Measurements from ENCODE around the gene COG7. TPM values are rescaled to one million over a fixed set of nuclear protein-coding genes. Genes with fewer than 3 reads are reported as not detected.
"Not testable (repeated sequence)": the region's sequence is repeated elsewhere in the genome, so short reads cannot be mapped to it uniquely, and the experiment has no call there.

The COG7 gene
- total RNA-seq, 1 donor from 2014 or later = 25.9 TPM

DNA sequence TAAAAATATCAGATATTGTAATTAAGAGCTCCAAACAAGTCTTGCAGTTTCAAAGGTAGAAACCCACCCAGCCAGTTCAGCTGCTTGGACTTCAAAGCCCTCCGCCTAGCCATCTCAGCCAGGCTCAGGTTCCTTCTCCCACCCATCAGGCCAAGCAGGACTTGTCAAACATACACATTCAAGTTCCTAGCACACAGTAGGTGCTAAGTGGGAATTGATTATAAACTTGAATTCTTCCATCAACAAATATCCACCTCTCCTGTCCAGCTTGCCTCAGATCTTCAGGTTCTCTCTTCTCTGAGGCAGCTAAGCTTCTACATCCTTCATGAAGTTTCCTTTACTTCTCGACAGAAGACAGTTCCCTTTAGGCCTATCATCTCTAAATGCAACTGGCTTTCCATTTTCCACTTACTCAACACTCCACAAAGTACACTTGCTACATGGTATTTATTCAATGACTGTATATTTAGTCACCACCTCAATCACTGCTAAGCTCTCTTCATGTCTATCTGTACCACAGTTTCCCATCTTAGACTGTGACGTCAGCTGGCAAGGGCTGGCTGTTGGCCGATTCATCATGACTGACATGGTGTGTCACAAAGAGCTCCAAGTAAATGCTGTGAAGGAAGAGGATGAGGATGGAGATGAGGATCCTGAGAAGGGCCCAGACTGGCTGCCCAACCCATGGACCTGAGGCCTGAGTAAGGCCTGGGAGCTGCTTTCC, 13.3 kb upstream of the COG7 start:
- no peak for DNase-seq (ENCODE audit: low spot score in 2 of 2)
- Histone ChIP-seq H3K36me3 (peaks cover 51 to 61% of the 10 kb centered on the region in 2 donors), H3K9me3 (no peaks in the 10 kb centered on the region), H3K27me3 (no peaks in the 10 kb centered on the region), H3K27ac (peak overlapping the region in 1 of 2 donors; percentile 27), H3K4me3 (no peak overlapping the region), H3K4me1 (no peaks in the 10 kb centered on the region)
- intact Hi-C loops (cut with DNase I) = no loop called here
- TF ChIP-seq, protein P1, sequence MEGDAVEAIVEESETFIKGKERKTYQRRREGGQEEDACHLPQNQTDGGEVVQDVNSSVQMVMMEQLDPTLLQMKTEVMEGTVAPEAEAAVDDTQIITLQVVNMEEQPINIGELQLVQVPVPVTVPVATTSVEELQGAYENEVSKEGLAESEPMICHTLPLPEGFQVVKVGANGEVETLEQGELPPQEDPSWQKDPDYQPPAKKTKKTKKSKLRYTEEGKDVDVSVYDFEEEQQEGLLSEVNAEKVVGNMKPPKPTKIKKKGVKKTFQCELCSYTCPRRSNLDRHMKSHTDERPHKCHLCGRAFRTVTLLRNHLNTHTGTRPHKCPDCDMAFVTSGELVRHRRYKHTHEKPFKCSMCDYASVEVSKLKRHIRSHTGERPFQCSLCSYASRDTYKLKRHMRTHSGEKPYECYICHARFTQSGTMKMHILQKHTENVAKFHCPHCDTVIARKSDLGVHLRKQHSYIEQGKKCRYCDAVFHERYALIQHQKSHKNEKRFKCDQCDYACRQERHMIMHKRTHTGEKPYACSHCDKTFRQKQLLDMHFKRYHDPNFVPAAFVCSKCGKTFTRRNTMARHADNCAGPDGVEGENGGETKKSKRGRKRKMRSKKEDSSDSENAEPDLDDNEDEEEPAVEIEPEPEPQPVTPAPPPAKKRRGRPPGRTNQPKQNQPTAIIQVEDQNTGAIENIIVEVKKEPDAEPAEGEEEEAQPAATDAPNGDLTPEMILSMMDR (IDR thresholded peaks at IDR 0.05) = no peak

DNA sequence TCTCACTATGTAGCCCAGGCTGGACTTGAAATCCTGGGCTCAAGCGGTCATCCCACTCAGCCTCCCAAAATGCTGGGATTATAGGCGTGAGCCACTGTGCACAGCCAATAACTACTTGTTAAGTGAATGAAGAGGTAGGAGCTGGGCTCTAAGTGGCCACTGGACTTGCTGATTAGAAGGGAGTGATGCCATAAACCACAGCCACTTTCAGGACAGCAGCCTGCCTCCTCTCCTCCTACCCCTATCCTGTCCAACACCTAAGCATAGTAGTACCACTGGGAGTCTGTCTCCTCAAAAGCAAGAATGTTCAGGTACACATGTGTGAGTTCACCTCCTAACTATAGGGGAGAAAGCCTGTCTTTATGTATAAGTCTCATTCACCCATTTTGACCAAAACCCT, 12.2 kb upstream of the COG7 start:
- no peaks in the 10 kb centered on the region for H3K9me3 ChIP-seq
- H3K36me3 ChIP-seq = peaks cover 50 to 52% of the 10 kb centered on the region in 2 donors
- H3K4me3 ChIP-seq = no peak overlapping the region
- TF ChIP-seq, protein P1 (IDR thresholded peaks at IDR 0.05) = no peak
- intact Hi-C loops (cut with DNase I) = no loop called here
- no peaks in the 10 kb centered on the region for H3K27me3 ChIP-seq
- H3K27ac ChIP-seq = no peak overlapping the region
- H3K4me1 ChIP-seq = no peaks in the 10 kb centered on the region
- no peak for DNase-seq (ENCODE audit: low spot score in 2 of 2)

DNA sequence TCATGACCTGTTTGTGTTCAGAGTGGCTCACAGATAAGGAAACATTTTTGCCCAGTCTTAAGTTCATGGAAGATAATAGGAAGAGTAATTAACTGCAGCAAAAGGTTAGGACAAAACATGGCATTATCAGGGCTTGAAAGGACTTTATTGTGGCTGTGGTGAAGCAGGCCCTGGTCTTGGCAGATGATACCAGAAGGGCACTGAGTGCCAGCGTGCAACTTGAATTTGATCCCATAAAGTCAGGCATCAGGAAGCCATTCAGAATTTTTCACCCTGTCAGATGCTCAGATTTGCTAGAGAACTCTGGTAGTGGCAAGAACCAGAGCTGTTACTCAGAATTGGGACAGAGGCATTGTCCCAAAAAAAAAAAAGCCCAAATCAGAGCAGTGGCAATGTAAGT, 11.2 kb upstream of the COG7 start:
- Histone ChIP-seq H3K4me3 (no peak overlapping the region), H3K4me1 (no peaks in the 10 kb centered on the region), H3K9me3 (no peaks in the 10 kb centered on the region), H3K36me3 (peaks cover 40 to 42% of the 10 kb centered on the region in 2 donors), H3K27me3 (no peaks in the 10 kb centered on the region), H3K27ac (no peak overlapping the region)
- intact Hi-C loops (cut with DNase I) = no loop called here
- no peak for DNase-seq (ENCODE audit: low spot score in 2 of 2)
- TF ChIP-seq, protein P1 (IDR thresholded peaks at IDR 0.05) = no peak

DNA sequence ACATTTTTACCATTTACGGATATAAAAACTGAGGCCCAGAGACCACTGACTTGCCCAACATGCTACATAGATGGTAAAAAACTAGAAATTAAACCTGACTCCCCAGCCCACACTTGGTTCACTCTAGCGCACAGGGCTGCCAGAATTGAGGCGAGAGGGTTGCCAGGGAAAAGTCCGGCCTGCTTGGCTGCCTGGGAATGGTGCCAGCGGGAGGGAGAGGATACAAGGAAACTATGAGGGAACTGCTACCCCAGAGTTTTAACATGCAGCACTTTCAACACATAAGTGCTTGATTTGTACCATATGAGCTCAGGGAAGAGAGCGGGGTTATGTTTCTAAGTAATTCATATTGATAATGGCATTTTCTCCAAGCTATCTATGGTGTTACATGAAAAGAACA, 10.0 kb upstream of the COG7 start:
- H3K4me1 ChIP-seq; H3K9me3 ChIP-seq; H3K27me3 ChIP-seq; intact Hi-C loops (cut with DNase I); H3K4me3 ChIP-seq: not testable (repeated sequence)
- H3K27ac ChIP-seq = peak overlapping the region in 1 of 2 donors; percentile 11
- peaks cover 28 to 30% of the 10 kb centered on the region in 2 donors for H3K36me3 ChIP-seq
- DNase-seq (ENCODE audit: low spot score in 2 of 2) = peak in 1 of 2 donors; percentile 83

DNA sequence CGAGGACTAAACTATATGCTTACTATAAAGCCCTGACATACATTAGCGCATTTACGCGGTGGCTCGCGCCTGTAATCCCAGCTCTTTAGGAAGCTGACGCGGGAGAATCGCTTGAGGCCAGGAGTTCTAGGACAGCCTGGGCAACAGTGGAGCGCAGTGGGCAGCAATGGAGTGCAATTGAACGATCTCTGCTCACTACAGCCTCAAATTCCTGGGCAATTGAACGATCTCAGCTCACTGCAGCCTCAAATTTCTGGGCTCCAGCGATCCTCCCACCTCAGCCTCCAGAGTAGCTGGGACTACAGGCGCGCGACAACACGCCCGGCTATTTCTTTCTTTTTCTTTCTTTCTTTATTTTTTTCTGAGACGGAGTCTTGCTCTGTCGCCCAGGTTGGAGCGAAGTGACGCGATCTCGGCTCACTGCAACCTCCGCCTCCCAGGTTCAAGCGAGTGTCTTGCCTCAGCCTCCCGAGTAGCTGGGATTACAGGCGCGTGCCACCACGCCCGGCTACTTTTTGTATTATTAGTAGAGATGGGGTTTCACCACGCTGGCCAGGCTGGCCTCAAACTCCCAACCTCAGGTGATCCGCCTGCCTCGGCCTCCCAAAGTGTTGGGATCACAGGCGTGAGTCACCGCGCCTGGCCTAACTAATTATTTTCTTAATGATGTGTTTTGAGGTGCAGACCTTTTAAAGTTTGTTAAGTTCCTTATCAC, 506 bp upstream of the COG7 start:
- Histone ChIP-seq H3K4me3 (peak overlapping the region; percentile 89 to 94), H3K36me3 (no peaks in the 10 kb centered on the region), H3K4me1 (peaks cover 6 to 14% of the 10 kb centered on the region in 2 donors), H3K27me3 (no peaks in the 10 kb centered on the region), H3K27ac (no peak overlapping the region), H3K9me3 (no peaks in the 10 kb centered on the region)
- TF ChIP-seq, protein P1 (IDR thresholded peaks at IDR 0.05) = no peak
- no peak for DNase-seq (ENCODE audit: low spot score in 2 of 2)
- intact Hi-C loops (cut with DNase I) = loop anchor here (1.0 to 10.0 kb wide), 3 partner anchors 57 to 191 kb away; partner anchors contain the start of genes DCTN5, EARS2, GGA2 and PALB2

DNA sequence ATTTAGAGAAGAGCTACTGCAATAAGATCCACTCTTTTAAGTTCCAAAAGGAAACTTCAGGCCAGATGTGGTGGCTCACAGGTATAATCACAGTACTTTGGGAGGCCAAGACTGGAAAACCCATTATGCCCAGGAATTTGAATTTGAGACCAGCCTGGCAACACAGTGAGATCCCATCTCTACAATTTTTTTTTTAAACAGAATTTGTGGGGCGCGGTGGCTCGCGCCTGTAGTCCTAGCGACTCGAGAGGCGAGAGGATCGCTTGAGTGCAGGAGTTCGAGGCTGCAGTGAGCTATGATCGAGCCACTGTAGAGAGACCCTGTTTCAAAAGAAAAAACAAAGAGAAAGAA, 793 bp downstream of the COG7 start:
- Histone ChIP-seq H3K27me3 (no peaks in the 10 kb centered on the region), H3K36me3 (no peaks in the 10 kb centered on the region), H3K27ac (peak overlapping the region; percentile 61 to 72), H3K4me3 (peak overlapping the region; percentile 89 to 94), H3K9me3 (no peaks in the 10 kb centered on the region), H3K4me1 (peaks cover 6 to 14% of the 10 kb centered on the region in 2 donors)
- TF ChIP-seq, protein P1 (IDR thresholded peaks at IDR 0.05) = no peak
- intact Hi-C loops (cut with DNase I) = loop anchor here (2.0 to 10.0 kb wide), 2 partner anchors 59 to 193 kb away; partner anchors contain the start of genes DCTN5, GGA2 and PALB2
- DNase-seq (ENCODE audit: low spot score in 2 of 2) = no peak

Data from ascending aorta (tissue), 2 donors.